Measurements from ENCODE around the gene CT45A6. TPM values are rescaled to one million over a fixed set of nuclear protein-coding genes. Genes with fewer than 3 reads are reported as not detected.
"Not testable (repeated sequence)": the region's sequence is repeated elsewhere in the genome, so short reads cannot be mapped to it uniquely, and the experiment has no call there.

Gene CT45A6
- total RNA-seq, result not detected in 2 replicates

GRCh38 chrX:135802687-135803086 is at the start of gene CT45A6:
TSS of gene CT45A6 (minus strand) at chrX:135802787. CDS start at chrX:135798993, 3,794 bp downstream.
- H3K9me3 ChIP-seq (ENCODE audit: low read depth, low read length); H3K36me3 ChIP-seq (ENCODE audit: insufficient read depth, low read length); H3K4me3 ChIP-seq (ENCODE audit: insufficient read depth, low read length); H3K27ac ChIP-seq (ENCODE audit: low read depth, low read length); H4K20me1 ChIP-seq (ENCODE audit: insufficient read depth, low read length); H2AFZ ChIP-seq (ENCODE audit: low read length); H3K27me3 ChIP-seq (ENCODE audit: insufficient read depth, low read length); H3K79me2 ChIP-seq (ENCODE audit: insufficient read depth, low read length); H3K4me2 ChIP-seq (ENCODE audit: insufficient read depth, low read length); DNase-seq (ENCODE audit: insufficient read length, low spot score, missing footprints); H3K4me1 ChIP-seq (ENCODE audit: insufficient read depth, low read length): not testable (repeated sequence)

- not testable (repeated sequence) for H3K27ac ChIP-seq (ENCODE audit: low read depth, low read length); H3K9me3 ChIP-seq (ENCODE audit: low read depth, low read length); H4K20me1 ChIP-seq (ENCODE audit: insufficient read depth, low read length); H3K4me3 ChIP-seq (ENCODE audit: insufficient read depth, low read length); DNase-seq (ENCODE audit: insufficient read length, low spot score, missing footprints); H3K36me3 ChIP-seq (ENCODE audit: insufficient read depth, low read length); H3K79me2 ChIP-seq (ENCODE audit: insufficient read depth, low read length); H3K4me2 ChIP-seq (ENCODE audit: insufficient read depth, low read length); H2AFZ ChIP-seq (ENCODE audit: low read length); H3K27me3 ChIP-seq (ENCODE audit: insufficient read depth, low read length); H3K4me1 ChIP-seq (ENCODE audit: insufficient read depth, low read length)
Measured at GRCh38 chrX:135837180-135837579, 34.6 kb upstream of the CT45A6 start, which contains the start of gene CT45A7. TSS of gene CT45A7 (minus strand) at chrX:135837280. CDS start at chrX:135833533, 3,747 bp downstream.

- not testable (repeated sequence) for H3K4me3 ChIP-seq (ENCODE audit: insufficient read depth, low read length); H3K36me3 ChIP-seq (ENCODE audit: insufficient read depth, low read length); H3K4me2 ChIP-seq (ENCODE audit: insufficient read depth, low read length); H3K4me1 ChIP-seq (ENCODE audit: insufficient read depth, low read length); H3K79me2 ChIP-seq (ENCODE audit: insufficient read depth, low read length); H3K27ac ChIP-seq (ENCODE audit: low read depth, low read length); H2AFZ ChIP-seq (ENCODE audit: low read length); H4K20me1 ChIP-seq (ENCODE audit: insufficient read depth, low read length); DNase-seq (ENCODE audit: insufficient read length, low spot score, missing footprints); H3K27me3 ChIP-seq (ENCODE audit: insufficient read depth, low read length); H3K9me3 ChIP-seq (ENCODE audit: low read depth, low read length)
Measured at GRCh38 chrX:135819912-135820311, 17.3 kb upstream of the CT45A6 start, which contains the start of gene CT45A2. TSS of gene CT45A2 (minus strand) at chrX:135820012. CDS start at chrX:135816265, 3,747 bp downstream.

- not testable (repeated sequence) for H4K20me1 ChIP-seq (ENCODE audit: insufficient read depth, low read length); H3K36me3 ChIP-seq (ENCODE audit: insufficient read depth, low read length); H3K27me3 ChIP-seq (ENCODE audit: insufficient read depth, low read length); H3K4me1 ChIP-seq (ENCODE audit: insufficient read depth, low read length); H3K4me2 ChIP-seq (ENCODE audit: insufficient read depth, low read length); H2AFZ ChIP-seq (ENCODE audit: low read length); H3K4me3 ChIP-seq (ENCODE audit: insufficient read depth, low read length); H3K79me2 ChIP-seq (ENCODE audit: insufficient read depth, low read length); H3K27ac ChIP-seq (ENCODE audit: low read depth, low read length); H3K9me3 ChIP-seq (ENCODE audit: low read depth, low read length); DNase-seq (ENCODE audit: insufficient read length, low spot score, missing footprints)
Measured at GRCh38 chrX:135785403-135785802, 17.2 kb downstream of the CT45A6 start, which contains the start of gene CT45A5. TSS of gene CT45A5 (minus strand) at chrX:135785503. CDS start at chrX:135781729, 3,774 bp downstream.

GRCh38 chrX:135768091-135768490 is 34.5 kb downstream of the CT45A6 start, which contains the start of gene CT45A3:
TSS of gene CT45A3 (minus strand) at chrX:135768191. CDS start at chrX:135764444, 3,747 bp downstream.
- not testable (repeated sequence) for H2AFZ ChIP-seq (ENCODE audit: low read length); H4K20me1 ChIP-seq (ENCODE audit: insufficient read depth, low read length); H3K4me1 ChIP-seq (ENCODE audit: insufficient read depth, low read length); H3K4me2 ChIP-seq (ENCODE audit: insufficient read depth, low read length); H3K27me3 ChIP-seq (ENCODE audit: insufficient read depth, low read length); H3K36me3 ChIP-seq (ENCODE audit: insufficient read depth, low read length); H3K79me2 ChIP-seq (ENCODE audit: insufficient read depth, low read length); H3K27ac ChIP-seq (ENCODE audit: low read depth, low read length); H3K9me3 ChIP-seq (ENCODE audit: low read depth, low read length); H3K4me3 ChIP-seq (ENCODE audit: insufficient read depth, low read length); DNase-seq (ENCODE audit: insufficient read length, low spot score, missing footprints)

- not testable (repeated sequence) for H3K4me2 ChIP-seq (ENCODE audit: insufficient read depth, low read length); H4K20me1 ChIP-seq (ENCODE audit: insufficient read depth, low read length); H3K4me1 ChIP-seq (ENCODE audit: insufficient read depth, low read length); H3K9me3 ChIP-seq (ENCODE audit: low read depth, low read length); DNase-seq (ENCODE audit: insufficient read length, low spot score, missing footprints); H3K4me3 ChIP-seq (ENCODE audit: insufficient read depth, low read length); H3K27me3 ChIP-seq (ENCODE audit: insufficient read depth, low read length); H3K36me3 ChIP-seq (ENCODE audit: insufficient read depth, low read length); H2AFZ ChIP-seq (ENCODE audit: low read length); H3K79me2 ChIP-seq (ENCODE audit: insufficient read depth, low read length); H3K27ac ChIP-seq (ENCODE audit: low read depth, low read length)
Measured at GRCh38 chrX:135744739-135745138, 57.8 kb downstream of the CT45A6 start.

Other genes with a start within 250 kb of the CT45A6 start
- gene CT45A1, start 89.1 kb downstream of the CT45A6 start, total RNA-seq, result not detected in 2 replicates
- not detected in 2 replicates for gene CT45A3, start 34.6 kb downstream of the CT45A6 start, total RNA-seq
- not detected in 2 replicates for gene CT45A5, start 17.3 kb downstream of the CT45A6 start, total RNA-seq
- gene CT45A2, start 17.2 kb upstream of the CT45A6 start, total RNA-seq, result not detected in 2 replicates
- not detected in 2 replicates for gene CT45A7, start 34.5 kb upstream of the CT45A6 start, total RNA-seq
- gene CT45A8, start 51.8 kb upstream of the CT45A6 start, total RNA-seq, result not detected in 2 replicates
- not detected in 2 replicates for gene CT45A9, start 69.0 kb upstream of the CT45A6 start, total RNA-seq
- not detected in 2 replicates for gene CT45A10, start 90.7 kb upstream of the CT45A6 start, total RNA-seq
- not detected in 2 replicates for gene SAGE1, start 90.9 kb upstream of the CT45A6 start, total RNA-seq
- gene MMGT1, start 171.2 kb upstream of the CT45A6 start, total RNA-seq, result 25.0 and 26.5 TPM in 2 replicates
- gene SLC9A6, start 182.6 kb upstream of the CT45A6 start, total RNA-seq, result 19.4 and 21.0 TPM in 2 replicates